Vagina (tissue), 2 donors: Measurements from ENCODE around the gene TCF3.

Experiments used
- POLR2AphosphoS5 ChIP-seq, 2 donors: sonication (generic); formaldehyde crosslinking; IDR thresholded peaks; one replicate each; pipeline ENCODE4 v1.9.0; 2017; ENCODE audit warnings: antibody characterized with exemption in 2 of 2, mild to moderate bottlenecking in 2 of 2, low read depth in 1 of 2; ENCODE audit not compliant: insufficient read depth in 1 of 2
- TF ChIP-seq, protein P1 (sequence below), 3 experiments: fragments of 450-650 bp in 2 of 3; fragments of 200-600 bp in 1 of 3; sonication (generic) in 1 of 3; IDR thresholded peaks; one replicate each; pipeline ENCODE4 v1.5.1; 2017 to 2019; ENCODE audit warnings: antibody characterized with exemption in 3 of 3, mild to moderate bottlenecking in 2 of 3, moderate library complexity in 2 of 3

DNA sequence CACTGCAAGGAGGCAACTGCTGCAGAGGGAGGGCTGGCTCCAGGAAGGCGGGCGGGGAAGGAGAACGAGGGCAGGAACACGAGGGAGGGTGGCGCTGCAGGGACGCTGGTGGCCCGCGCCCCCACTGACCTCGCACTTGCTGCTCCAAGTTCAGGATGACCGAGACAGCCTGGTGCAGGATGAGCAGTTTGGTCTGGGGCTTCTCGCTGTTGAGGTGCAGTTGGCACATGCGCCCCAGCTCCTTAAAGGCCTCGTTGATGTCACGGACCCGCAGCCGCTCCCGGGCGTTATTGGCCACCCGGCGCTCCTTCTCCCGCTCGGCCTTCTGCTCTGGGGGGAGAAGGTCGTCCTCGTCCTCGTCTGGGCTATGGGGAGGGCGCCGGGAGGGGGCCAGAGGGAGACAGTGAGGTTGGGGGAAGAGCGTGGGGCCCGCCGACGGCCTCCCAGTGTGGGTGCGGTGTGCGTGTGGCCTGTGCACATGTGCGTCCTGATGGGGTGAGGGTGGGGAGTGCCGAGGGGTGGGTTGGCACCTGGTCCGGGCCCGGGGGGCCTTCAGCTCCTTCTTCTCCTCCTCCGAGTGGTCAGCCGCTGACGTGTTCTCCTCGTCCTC is 37.2 kb downstream of the TCF3 start:
- TF ChIP-seq, protein P1, sequence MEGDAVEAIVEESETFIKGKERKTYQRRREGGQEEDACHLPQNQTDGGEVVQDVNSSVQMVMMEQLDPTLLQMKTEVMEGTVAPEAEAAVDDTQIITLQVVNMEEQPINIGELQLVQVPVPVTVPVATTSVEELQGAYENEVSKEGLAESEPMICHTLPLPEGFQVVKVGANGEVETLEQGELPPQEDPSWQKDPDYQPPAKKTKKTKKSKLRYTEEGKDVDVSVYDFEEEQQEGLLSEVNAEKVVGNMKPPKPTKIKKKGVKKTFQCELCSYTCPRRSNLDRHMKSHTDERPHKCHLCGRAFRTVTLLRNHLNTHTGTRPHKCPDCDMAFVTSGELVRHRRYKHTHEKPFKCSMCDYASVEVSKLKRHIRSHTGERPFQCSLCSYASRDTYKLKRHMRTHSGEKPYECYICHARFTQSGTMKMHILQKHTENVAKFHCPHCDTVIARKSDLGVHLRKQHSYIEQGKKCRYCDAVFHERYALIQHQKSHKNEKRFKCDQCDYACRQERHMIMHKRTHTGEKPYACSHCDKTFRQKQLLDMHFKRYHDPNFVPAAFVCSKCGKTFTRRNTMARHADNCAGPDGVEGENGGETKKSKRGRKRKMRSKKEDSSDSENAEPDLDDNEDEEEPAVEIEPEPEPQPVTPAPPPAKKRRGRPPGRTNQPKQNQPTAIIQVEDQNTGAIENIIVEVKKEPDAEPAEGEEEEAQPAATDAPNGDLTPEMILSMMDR (IDR thresholded peaks at IDR 0.05): no peak
- no peak for TF ChIP-seq POLR2AphosphoS5 (IDR thresholded peaks at IDR 0.05; ENCODE audit: insufficient read depth in 1 of 2, low read depth in 1 of 2)
